Left lung (tissue), 10 donors: ENCODE measurements around the gene PRKAR2A. TPM values are rescaled to one million over a fixed set of nuclear protein-coding genes. Genes with fewer than 3 reads are reported as not detected.

ENCODE experiments used
- ATAC-seq: fragments of 200-7000 bp; cut with Tn5 transposase; one replicate; pipeline ENCODE4 v1.9.1; 2020; ENCODE audit warnings: moderate library complexity
- DNase-seq, 4 donors: peaks; one replicate each; pipeline ENCODE4 v3.0.0-alpha.2; 2013 to 2020
- H3K27ac ChIP-seq, 2 donors: fragments of 200-600 bp; sonication (generic) in 1 of 2; one replicate each; pipeline versions ENCODE4 v1.5.0 to v1.8.0; 2020 to 2021
- H3K27me3 ChIP-seq, 2 donors: fragments of 200-600 bp; sonication (generic) in 1 of 2; one replicate each; pipeline versions ENCODE4 v1.5.0 to v1.8.0; 2020 to 2021
- H3K36me3 ChIP-seq, 2 donors: fragments of 200-600 bp; sonication (generic) in 1 of 2; one replicate each; pipeline versions ENCODE4 v1.5.0 to v1.8.0; 2020 to 2021
- H3K4me1 ChIP-seq, 2 donors: fragments of 200-600 bp; one replicate each; pipeline ENCODE4 v1.8.0; 2021
- H3K4me3 ChIP-seq, 2 donors: fragments of 200-600 bp; sonication (generic) in 1 of 2; one replicate each; pipeline versions ENCODE4 v1.5.0 to v1.8.0; 2020 to 2021; ENCODE audit warnings: mild to moderate bottlenecking in 1 of 2
- H3K9me3 ChIP-seq, 2 donors: fragments of 200-600 bp; sonication (generic) in 1 of 2; one replicate each; pipeline versions ENCODE4 v1.5.0 to v1.8.0; 2020 to 2021
- intact Hi-C, 2 donors: fragments of 100-400 bp; cut with DNase I; formaldehyde crosslinking; loops; one replicate each; pipeline versions ENCODE4 v1.11.2 to v1.14.2; 2022
- polyA plus RNA-seq, 6 donors: library from polyadenylated mRNA; unstranded; fragments of 120-200 nt; gene quantifications; one replicate each; pipeline ENCODE4 v1.2.1, GENCODE V29; 2013; ENCODE audit not compliant: insufficient read length in 6 of 6
- total RNA-seq, 2 donors: library from RNA; stranded (reverse); fragmentation: NEBNext Ultra II Directional; extraction: Animal tissue kit (Norgen Biotek cat#: 25700); gene quantifications; one replicate each; pipeline ENCODE4 v1.2.1, GENCODE V29; 2021
- TF ChIP-seq, protein P1 (sequence below), 2 donors: fragments of 200-600 bp; sonication (generic) in 1 of 2; IDR thresholded peaks; one replicate each; pipeline versions ENCODE4 v1.5.0 to v1.8.0; 2021; ENCODE audit warnings: antibody characterized with exemption in 2 of 2
- donor health status: DM: no; HTN: yes; CAD: no.
- donor health status: DM: no; HTN: no; CAD: no.

PRKAR2A gene
- total and polyA plus RNA-seq, 8 donors: 29.4 to 58.1 (median 34.6) TPM

DNA sequence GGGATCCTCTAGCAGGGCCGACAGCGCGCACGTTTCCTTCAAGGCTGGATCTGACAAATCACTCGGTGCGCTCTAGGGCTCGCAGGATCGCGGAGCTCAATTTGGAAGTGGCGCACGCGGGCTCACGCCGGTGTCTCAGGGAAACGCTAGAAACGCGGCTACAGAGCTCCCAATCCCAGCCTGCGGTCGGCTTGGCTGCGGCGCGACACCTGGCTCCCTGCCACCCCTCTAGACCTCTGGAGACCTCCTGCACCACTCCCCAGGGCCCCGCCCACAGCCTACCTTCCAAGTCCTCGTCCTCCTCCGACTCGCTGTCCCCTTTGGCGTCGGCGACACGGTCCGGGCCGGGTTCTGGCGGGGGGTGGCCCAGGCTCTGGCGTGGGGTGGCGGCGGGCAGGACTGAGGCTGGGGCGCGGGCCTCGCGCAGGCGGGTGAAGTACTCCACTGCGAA, 596 bp downstream of the PRKAR2A start:
- intact Hi-C loops: no loop called here
- DNase-seq (peak; percentile 63 to 93 (median 82)), ATAC-seq (peak; percentile 83)
- H3K4me1 ChIP-seq: peaks cover 17 to 28% of the 10 kb centered on the region in 2 donors
- TF ChIP-seq, protein P1, sequence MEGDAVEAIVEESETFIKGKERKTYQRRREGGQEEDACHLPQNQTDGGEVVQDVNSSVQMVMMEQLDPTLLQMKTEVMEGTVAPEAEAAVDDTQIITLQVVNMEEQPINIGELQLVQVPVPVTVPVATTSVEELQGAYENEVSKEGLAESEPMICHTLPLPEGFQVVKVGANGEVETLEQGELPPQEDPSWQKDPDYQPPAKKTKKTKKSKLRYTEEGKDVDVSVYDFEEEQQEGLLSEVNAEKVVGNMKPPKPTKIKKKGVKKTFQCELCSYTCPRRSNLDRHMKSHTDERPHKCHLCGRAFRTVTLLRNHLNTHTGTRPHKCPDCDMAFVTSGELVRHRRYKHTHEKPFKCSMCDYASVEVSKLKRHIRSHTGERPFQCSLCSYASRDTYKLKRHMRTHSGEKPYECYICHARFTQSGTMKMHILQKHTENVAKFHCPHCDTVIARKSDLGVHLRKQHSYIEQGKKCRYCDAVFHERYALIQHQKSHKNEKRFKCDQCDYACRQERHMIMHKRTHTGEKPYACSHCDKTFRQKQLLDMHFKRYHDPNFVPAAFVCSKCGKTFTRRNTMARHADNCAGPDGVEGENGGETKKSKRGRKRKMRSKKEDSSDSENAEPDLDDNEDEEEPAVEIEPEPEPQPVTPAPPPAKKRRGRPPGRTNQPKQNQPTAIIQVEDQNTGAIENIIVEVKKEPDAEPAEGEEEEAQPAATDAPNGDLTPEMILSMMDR (IDR thresholded peaks at IDR 0.05): no peak
- H3K9me3 ChIP-seq: no peaks in the 10 kb centered on the region
- H3K27me3 ChIP-seq: no peaks in the 10 kb centered on the region
- H3K27ac ChIP-seq: peak overlapping the region; percentile 94 to 98
- H3K36me3 ChIP-seq: no peaks in the 10 kb centered on the region
- H3K4me3 ChIP-seq: peak overlapping the region; percentile 82 to 92

DNA sequence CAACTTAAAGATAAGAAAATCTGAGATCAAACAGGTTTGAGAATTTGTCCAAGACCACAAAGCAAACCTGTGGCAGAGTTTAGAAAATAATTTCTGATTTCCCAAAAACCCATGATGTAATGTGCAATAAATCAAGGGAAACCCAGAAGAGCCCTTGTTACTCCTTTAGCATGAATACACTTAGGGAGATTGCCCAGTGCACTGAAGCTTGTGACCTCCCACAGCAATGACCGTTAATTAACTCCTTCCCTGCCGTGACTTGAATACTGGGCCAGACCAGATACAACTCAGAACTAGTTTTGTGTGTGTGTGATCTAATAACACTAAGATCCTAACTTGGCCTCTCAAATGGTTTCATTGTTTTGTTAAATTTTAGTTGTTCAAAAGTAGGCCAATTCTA, 2.5 kb downstream of the PRKAR2A start:
- Histone ChIP-seq H3K27ac (no peak overlapping the region), H3K9me3 (no peaks in the 10 kb centered on the region), H3K36me3 (no peaks in the 10 kb centered on the region), H3K27me3 (no peaks in the 10 kb centered on the region), H3K4me1 (peaks cover 17 to 29% of the 10 kb centered on the region in 2 donors), H3K4me3 (peak overlapping the region in 1 of 2 donors; percentile 92)
- intact Hi-C loops: no loop called here
- no peak for DNase-seq
- no peak for ATAC-seq
- TF ChIP-seq, protein P1 (IDR thresholded peaks at IDR 0.05): no peak

DNA sequence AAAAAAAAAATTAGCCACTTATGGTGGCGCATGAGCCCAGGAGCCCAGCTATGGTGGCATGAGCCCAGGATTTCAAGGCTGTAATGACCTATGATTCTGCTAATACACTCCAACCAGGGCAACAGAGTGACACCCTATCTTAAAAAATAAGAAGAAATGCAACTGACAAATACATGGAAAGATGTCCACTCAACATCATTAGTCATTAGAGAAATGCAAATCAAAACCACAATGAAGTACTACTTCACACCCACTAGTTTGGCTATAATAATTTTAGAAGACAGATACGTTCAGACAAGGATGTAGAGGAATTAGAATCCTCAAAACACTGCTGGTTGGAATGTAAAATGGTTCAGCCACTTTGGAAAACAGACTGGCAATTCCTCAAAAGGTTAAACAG, 10.5 kb downstream of the PRKAR2A start:
- H3K4me1 ChIP-seq: peaks cover 0 to 7% of the 10 kb centered on the region in 2 donors
- intact Hi-C loops: no loop called here
- ATAC-seq (no peak), DNase-seq (no peak)
- TF ChIP-seq, protein P1 (IDR thresholded peaks at IDR 0.05): no peak
- H3K4me3 ChIP-seq: no peak overlapping the region
- no peaks in the 10 kb centered on the region for H3K9me3 ChIP-seq
- H3K36me3 ChIP-seq: peaks cover 0 to 15% of the 10 kb centered on the region in 2 donors
- no peaks in the 10 kb centered on the region for H3K27me3 ChIP-seq
- no peak overlapping the region for H3K27ac ChIP-seq

DNA sequence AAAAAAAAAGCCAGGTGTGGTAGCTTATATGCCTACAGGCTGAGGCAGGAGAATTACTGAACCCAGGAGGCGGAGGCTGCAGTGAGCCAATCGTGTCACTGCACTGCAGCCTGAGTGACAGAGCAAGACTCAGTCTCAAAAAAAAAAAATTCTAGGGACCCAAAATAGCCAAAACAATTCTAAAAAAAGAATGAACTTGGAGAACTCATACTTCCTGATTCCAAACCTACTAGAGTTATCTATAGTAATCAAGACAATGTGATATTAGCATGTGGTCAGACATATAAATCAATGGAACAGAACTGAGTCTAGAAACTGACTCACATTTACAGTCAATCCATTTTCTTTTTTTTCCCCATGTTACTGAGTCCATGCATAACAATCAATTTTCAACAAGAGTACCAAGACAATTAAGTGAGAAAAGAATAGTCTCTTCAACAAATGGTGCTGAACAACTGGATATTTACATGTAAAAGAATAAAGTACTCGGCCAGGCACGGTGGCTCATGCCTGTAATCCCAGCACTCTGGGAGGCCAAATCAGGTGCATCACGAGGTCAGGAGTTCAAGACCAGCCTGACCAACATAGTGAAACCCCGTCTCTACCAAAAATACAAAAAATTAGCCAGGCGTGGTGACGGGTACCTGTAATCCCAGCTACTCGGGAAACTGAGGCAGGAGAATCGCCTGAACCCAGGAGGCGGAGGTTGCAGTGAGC, 11.9 kb downstream of the PRKAR2A start:
- ATAC-seq (no peak), DNase-seq (no peak)
- Histone ChIP-seq H3K4me1 (peaks cover 0 to 7% of the 10 kb centered on the region in 2 donors), H3K4me3 (no peak overlapping the region), H3K27me3 (no peaks in the 10 kb centered on the region), H3K36me3 (peaks cover 0 to 15% of the 10 kb centered on the region in 2 donors), H3K9me3 (no peaks in the 10 kb centered on the region), H3K27ac (no peak overlapping the region)
- TF ChIP-seq, protein P1 (IDR thresholded peaks at IDR 0.05): no peak
- intact Hi-C loops: no loop called here

DNA sequence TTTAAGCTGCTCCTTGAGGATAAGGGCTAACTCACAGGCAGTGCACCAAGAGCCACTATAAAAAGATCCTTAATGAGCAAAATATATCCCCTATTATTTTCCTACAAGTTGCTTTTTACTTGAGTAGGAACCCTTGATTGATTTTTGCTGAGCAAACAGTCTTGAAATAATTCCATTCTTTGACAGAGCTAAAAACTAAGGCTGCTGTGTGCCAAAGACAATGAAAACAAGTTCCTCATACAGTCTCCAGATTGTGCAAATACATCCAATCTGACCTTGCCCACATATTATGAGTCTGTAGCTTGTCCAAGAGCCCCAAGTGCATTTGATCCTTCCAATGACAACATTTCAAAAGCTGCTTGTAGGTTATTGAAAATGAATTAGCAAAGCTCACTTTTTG, 15.0 kb downstream of the PRKAR2A start:
- Histone ChIP-seq H3K4me1 (no peaks in the 10 kb centered on the region), H3K27me3 (no peaks in the 10 kb centered on the region), H3K36me3 (peaks cover 0 to 2% of the 10 kb centered on the region in 2 donors), H3K9me3 (no peaks in the 10 kb centered on the region), H3K27ac (no peak overlapping the region), H3K4me3 (no peak overlapping the region)
- intact Hi-C loops: no loop called here
- ATAC-seq (peak; percentile 52), DNase-seq (no peak)
- TF ChIP-seq, protein P1 (IDR thresholded peaks at IDR 0.05): no peak
